ENCODE results near the gene C10orf95.

DNA sequence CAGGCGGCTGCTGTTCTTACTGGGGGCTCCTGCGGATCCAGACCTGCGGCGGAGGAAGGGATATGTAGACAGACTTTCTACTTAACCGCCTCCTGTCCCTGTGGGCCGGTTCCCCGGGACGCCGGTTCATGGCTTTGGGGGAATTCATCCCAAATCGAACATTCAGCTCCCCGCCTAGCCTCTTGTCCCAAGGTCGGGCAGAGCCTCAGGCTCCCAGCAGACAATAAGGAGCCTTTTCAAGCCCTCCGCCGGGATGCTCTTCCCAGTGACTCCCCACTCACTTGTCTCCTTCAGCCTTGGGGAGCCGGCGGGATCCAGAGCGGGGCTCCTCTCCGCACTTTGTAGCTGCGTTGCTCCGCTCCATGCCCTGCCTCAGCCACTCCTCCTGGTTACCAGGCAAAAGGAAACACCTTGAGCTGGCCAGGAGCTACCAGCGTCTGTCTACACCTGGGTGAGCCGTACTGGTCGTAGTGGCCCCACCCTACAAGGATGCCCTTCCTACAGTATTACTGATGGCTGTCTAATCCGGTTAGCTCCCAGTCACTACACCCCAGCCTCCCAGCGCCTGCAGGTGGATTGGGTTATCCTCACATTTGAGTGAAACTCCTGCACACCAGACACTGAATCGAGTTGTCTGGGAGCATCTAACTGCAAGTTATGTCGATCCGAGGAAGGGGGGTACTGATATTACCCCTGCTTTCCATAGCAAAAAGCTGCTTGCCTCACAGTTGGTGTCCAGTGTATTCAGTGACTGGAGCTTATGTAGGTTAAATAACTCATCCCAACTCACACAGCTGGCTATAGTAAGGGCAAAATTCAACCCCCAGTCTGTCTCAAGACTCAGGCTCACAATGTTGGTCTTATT, at the start of gene C10orf95:
- TF ChIP-seq, protein P1, sequence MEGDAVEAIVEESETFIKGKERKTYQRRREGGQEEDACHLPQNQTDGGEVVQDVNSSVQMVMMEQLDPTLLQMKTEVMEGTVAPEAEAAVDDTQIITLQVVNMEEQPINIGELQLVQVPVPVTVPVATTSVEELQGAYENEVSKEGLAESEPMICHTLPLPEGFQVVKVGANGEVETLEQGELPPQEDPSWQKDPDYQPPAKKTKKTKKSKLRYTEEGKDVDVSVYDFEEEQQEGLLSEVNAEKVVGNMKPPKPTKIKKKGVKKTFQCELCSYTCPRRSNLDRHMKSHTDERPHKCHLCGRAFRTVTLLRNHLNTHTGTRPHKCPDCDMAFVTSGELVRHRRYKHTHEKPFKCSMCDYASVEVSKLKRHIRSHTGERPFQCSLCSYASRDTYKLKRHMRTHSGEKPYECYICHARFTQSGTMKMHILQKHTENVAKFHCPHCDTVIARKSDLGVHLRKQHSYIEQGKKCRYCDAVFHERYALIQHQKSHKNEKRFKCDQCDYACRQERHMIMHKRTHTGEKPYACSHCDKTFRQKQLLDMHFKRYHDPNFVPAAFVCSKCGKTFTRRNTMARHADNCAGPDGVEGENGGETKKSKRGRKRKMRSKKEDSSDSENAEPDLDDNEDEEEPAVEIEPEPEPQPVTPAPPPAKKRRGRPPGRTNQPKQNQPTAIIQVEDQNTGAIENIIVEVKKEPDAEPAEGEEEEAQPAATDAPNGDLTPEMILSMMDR (IDR thresholded peaks at IDR 0.05), result no peak
- TF ChIP-seq EZH2phosphoT487 (IDR thresholded peaks at IDR 0.05), result no peak

Data from neural progenitor cell (in vitro differentiated cells).